Osteoblast (primary cell): ENCODE results near the gene CTSH. TPM values are rescaled to one million over a fixed set of nuclear protein-coding genes. Genes with fewer than 3 reads are reported as not detected.
A peak's percentile ranks its signal among the peaks of the same experiment; 100 is the strongest.

Experiments used
- DNase-seq: peaks from one replicate; pipeline ENCODE4 v3.0.0; 2011; ENCODE audit warnings: low spot score, mixed read lengths; ENCODE audit not compliant: insufficient read length; ENCODE audit errors: missing footprints
- H2AFZ ChIP-seq: 2 replicates; pipeline ENCODE4 v1.6.0; 2011; ENCODE audit warnings: mild to moderate bottlenecking, low read length
- H3K27ac ChIP-seq: 2 replicates; pipeline ENCODE4 v1.5.1; 2011; ENCODE audit warnings: mild to moderate bottlenecking, low read depth, low read length, moderate library complexity
- H3K27me3 ChIP-seq: 2 replicates; pipeline ENCODE4 v1.6.0; 2012; ENCODE audit warnings: mild to moderate bottlenecking, control low read depth, inconsistent platforms, low read length, moderate library complexity; ENCODE audit not compliant: insufficient read depth
- H3K36me3 ChIP-seq: 2 replicates; pipeline ENCODE4 v1.5.1; 2011; ENCODE audit warnings: mild to moderate bottlenecking, low read length, control low read depth, moderate library complexity; ENCODE audit not compliant: insufficient read depth
- H3K4me1 ChIP-seq: 2 replicates; pipeline ENCODE4 v1.5.1; 2011; ENCODE audit warnings: mild to moderate bottlenecking, low read length, control low read depth, moderate library complexity; ENCODE audit not compliant: insufficient read depth
- H3K4me2 ChIP-seq: 2 replicates; pipeline ENCODE4 v1.6.0; 2011; ENCODE audit warnings: mild to moderate bottlenecking, low read length; ENCODE audit not compliant: insufficient read depth
- H3K4me3 ChIP-seq: fragments of 200-600 bp; sonication (generic); 3 replicates; pipeline ENCODE4 v1.5.1; 2012; ENCODE audit warnings: mild to moderate bottlenecking, low read length, inconsistent platforms; ENCODE audit not compliant: insufficient read depth
- H3K79me2 ChIP-seq: 2 replicates; pipeline ENCODE4 v1.6.0; 2012; ENCODE audit warnings: mild to moderate bottlenecking, low read length, control low read depth, inconsistent platforms; ENCODE audit not compliant: insufficient read depth
- H3K9me3 ChIP-seq: 2 replicates; pipeline ENCODE4 v1.5.1; 2011; ENCODE audit warnings: low read depth, low read length, control low read depth
- H4K20me1 ChIP-seq: 2 replicates; pipeline ENCODE4 v1.6.0; 2012; ENCODE audit warnings: mild to moderate bottlenecking, low read length, control low read depth; ENCODE audit not compliant: insufficient read depth
- CTCF ChIP-seq: IDR thresholded peaks from 2 replicates; pipeline ENCODE4 v1.5.1; 2011; ENCODE audit warnings: mild to moderate bottlenecking, low read depth, low read length, moderate library complexity; ENCODE audit errors: extremely low read depth
- total RNA-seq: library from RNA; depleted of rRNA; stranded (reverse); fragments of >200 nt; gene quantifications from 2 replicates; pipeline ENCODE4 v1.2.3, GENCODE V29; 2012

The CTSH gene
- total RNA-seq, 1 donor, result 4.7 TPM

- Histone ChIP-seq H3K36me3 (no peaks in the 10 kb centered on the region), H3K4me3 (no peak overlapping the region), H3K4me2 (no peak overlapping the region), H2AFZ (no peak overlapping the region), H3K79me2 (no peaks in the 10 kb centered on the region), H3K9me3 (no peaks in the 10 kb centered on the region), H3K4me1 (no peaks in the 10 kb centered on the region), H4K20me1 (no peaks in the 10 kb centered on the region), H3K27ac (no peak overlapping the region), H3K27me3 (no peaks in the 10 kb centered on the region)
- TF ChIP-seq CTCF, result no peak
- no peak for DNase-seq
These were observed 36.9 kb upstream of the CTSH start for GRCh38 chr15:78981532-78982313.

GRCh38 chr15:78979456-78980320 is 34.8 kb upstream of the CTSH start:
- Histone ChIP-seq H2AFZ (peak overlapping the region; percentile 79), H3K9me3 (no peaks in the 10 kb centered on the region), H3K4me1 (no peaks in the 10 kb centered on the region), H3K4me3 (no peak overlapping the region), H3K36me3 (no peaks in the 10 kb centered on the region), H4K20me1 (no peaks in the 10 kb centered on the region), H3K27me3 (no peaks in the 10 kb centered on the region), H3K79me2 (no peaks in the 10 kb centered on the region), H3K27ac (no peak overlapping the region), H3K4me2 (no peak overlapping the region)
- TF ChIP-seq CTCF, result peak; percentile 85
- DNase-seq, result peak; percentile 90

- Histone ChIP-seq H2AFZ (no peak overlapping the region), H3K36me3 (no peaks in the 10 kb centered on the region), H3K9me3 (no peaks in the 10 kb centered on the region), H3K4me3 (no peak overlapping the region), H3K27ac (no peak overlapping the region), H3K4me2 (no peak overlapping the region), H3K79me2 (no peaks in the 10 kb centered on the region), H3K27me3 (no peaks in the 10 kb centered on the region), H4K20me1 (no peaks in the 10 kb centered on the region), H3K4me1 (no peaks in the 10 kb centered on the region)
- no peak for TF ChIP-seq CTCF
- DNase-seq, result no peak
These were observed 33.8 kb upstream of the CTSH start for GRCh38 chr15:78978601-78979179.
